ENCODE measurements around the gene EXOC6B.

The EXOC6B gene

GRCh38 chr2:72132981-72133720 lies 692.7 kb downstream of the EXOC6B start:
- DNase-seq (ENCODE audit: low spot score) = no peak

- no peak for DNase-seq (ENCODE audit: low spot score)
Measured at GRCh38 chr2:72131916-72132841, 693.7 kb downstream of the EXOC6B start.

GRCh38 chr2:72131371-72131891 lies 694.4 kb downstream of the EXOC6B start:
- DNase-seq (ENCODE audit: low spot score) = no peak

GRCh38 chr2:72130659-72131360 lies 695.0 kb downstream of the EXOC6B start:
- no peak for DNase-seq (ENCODE audit: low spot score)

- DNase-seq (ENCODE audit: low spot score) = no peak
Measured at GRCh38 chr2:72129681-72130340, 696.0 kb downstream of the EXOC6B start.

- no peak for DNase-seq (ENCODE audit: low spot score)
Measured at GRCh38 chr2:72128843-72129227, 697.0 kb downstream of the EXOC6B start.

GRCh38 chr2:72128059-72128842 lies 697.6 kb downstream of the EXOC6B start:
- no peak for DNase-seq (ENCODE audit: low spot score)

GRCh38 chr2:72127401-72128058 lies 698.3 kb downstream of the EXOC6B start:
- no peak for DNase-seq (ENCODE audit: low spot score)

- DNase-seq (ENCODE audit: low spot score) = no peak
Measured at GRCh38 chr2:72126186-72127100, 699.4 kb downstream of the EXOC6B start.

Measured in HuH-7 (cell line).